Measurements from ENCODE around the gene VGF.

Gene VGF

DNA sequence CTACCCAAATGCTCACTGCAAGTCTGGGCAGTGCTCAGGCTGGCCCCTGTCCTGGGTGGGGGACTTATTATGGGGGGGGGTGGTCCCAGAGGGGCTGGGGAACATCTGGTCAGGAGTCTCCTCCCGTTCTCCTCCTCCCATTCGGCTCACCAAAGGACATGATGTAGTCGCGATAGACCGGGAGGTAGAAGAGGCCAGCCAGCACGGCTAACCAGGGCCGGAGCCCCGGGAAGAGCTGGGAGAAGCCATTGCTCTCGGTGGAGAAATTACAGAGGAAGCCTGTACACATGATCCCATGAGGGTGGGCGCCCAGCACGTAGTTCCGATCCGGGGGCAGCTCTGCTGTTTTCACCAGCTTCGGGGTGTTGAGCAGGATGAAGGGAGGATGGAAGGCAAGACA lies 33.1 kb upstream of the VGF start:
- TF ChIP-seq CTCF (conservative IDR thresholded peaks at IDR 0.05; ENCODE audit: low read length), result no peak
- no peak overlapping the region for H3K4me3 ChIP-seq (ENCODE audit: low read length)
- no peak for DNase-seq (ENCODE audit: low read depth)

GRCh38 chr7:101197991-101198390 lies 32.6 kb upstream of the VGF start:
- H3K4me3 ChIP-seq (ENCODE audit: low read length), result no peak overlapping the region
- no peak for DNase-seq (ENCODE audit: low read depth)
- no peak for TF ChIP-seq CTCF (conservative IDR thresholded peaks at IDR 0.05; ENCODE audit: low read length)

- no peak for TF ChIP-seq CTCF (conservative IDR thresholded peaks at IDR 0.05; ENCODE audit: low read length)
- H3K4me3 ChIP-seq (ENCODE audit: low read length), result no peak overlapping the region
- DNase-seq (ENCODE audit: low read depth), result no peak
These were observed 30.5 kb upstream of the VGF start for GRCh38 chr7:101195884-101196283.

DNA sequence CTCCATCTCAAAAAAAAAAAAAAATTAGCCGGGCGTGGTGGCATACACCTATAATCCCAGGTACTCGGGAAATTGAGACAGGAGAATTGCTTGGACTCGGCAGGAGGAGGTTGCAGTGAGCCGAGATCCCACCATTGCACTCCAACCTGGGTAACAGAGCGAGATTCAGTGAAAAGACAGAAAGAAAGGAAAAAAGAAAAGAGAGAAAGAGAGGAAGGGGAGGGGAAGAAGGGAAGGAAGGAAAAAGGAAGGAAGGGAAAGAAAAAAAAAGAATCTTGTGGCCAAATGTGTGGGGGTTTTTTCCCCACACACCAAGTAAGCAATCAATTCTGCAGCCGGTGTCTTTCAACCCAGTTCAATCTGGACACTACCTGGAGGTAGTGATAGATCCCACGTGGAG lies 23.7 kb upstream of the VGF start:
- no peak for DNase-seq (ENCODE audit: low read depth)
- no peak for TF ChIP-seq CTCF (conservative IDR thresholded peaks at IDR 0.05; ENCODE audit: low read length)
- no peak overlapping the region for H3K4me3 ChIP-seq (ENCODE audit: low read length)

DNA sequence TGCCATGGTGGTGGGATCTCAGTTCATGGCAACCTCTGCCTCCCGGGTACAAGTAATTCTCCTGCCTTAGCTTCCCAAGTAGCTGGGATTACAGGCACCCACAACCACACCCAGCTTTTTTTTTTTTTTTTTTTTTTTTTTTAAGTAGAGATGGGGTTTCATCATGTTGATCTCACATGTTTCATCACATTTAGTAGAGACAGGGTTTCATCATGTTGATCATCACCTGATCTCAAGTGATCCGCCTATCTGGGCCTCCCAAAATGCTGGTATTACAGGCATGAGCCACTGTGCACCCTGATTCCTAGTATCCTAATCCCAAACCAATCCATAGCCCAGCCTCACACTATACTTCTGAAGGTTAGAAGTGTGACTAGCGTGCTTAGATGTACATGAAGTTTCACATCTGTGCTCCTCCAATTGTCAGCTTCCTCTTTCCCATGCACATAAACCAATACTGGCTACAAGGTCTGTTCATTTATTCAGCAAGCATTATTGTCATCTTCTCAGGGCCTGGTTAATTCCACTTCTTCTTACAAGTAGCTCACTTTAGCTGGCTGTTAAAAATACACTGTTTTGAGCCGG lies 21.6 kb upstream of the VGF start:
- DNase-seq (ENCODE audit: low read depth), result no peak
- no peak for TF ChIP-seq CTCF (conservative IDR thresholded peaks at IDR 0.05; ENCODE audit: low read length)
- no peak overlapping the region for H3K4me3 ChIP-seq (ENCODE audit: low read length)

DNA sequence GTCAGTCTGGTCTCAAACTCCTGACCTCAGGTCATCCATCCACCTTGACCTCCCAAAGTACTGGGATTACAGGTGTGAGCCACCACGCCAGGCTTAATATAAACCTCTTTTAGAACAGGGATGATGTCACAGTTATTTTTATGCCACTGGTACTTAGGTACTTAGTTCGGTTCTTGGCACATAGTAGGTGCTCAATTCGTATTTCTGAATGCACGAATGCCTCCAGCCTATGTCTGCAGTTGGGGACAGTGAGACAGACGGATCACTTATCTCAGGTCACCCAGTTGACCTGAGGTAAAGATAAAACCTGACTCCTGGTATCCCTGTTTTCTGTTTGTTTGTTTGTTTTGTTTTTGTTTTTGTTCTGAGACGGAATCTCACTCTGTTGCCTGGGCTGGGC lies 20.8 kb upstream of the VGF start:
- no peak for DNase-seq (ENCODE audit: low read depth)
- TF ChIP-seq CTCF (conservative IDR thresholded peaks at IDR 0.05; ENCODE audit: low read length), result no peak
- H3K4me3 ChIP-seq (ENCODE audit: low read length), result no peak overlapping the region

DNA sequence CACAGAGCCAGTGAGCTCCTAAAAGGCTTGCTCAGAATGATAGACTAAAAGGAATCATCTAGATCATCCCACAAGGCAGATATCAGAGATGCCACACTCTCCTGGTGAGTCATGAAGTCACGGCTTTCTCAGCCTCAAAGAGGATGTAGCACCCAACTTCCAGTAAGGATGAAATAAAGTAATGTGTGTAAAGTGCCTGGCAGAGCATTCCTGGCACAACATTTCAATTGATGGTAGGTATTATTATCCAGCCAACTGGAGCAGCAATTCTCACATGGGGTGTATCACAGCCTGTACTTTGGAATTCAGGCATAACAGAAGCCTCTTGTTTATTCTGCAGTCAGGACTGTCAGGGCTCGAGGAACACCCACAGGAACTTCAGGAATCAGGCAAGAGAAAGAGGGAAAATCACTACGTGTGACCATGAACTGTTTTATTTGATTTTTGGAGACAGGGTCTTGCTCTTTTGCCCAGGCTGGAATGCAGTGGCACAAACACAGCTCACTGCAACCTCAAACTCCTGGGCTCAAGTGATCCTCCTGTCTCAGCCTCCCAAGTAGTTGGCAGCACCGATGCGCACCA lies 20.0 kb upstream of the VGF start:
- TF ChIP-seq CTCF (conservative IDR thresholded peaks at IDR 0.05; ENCODE audit: low read length), result no peak
- no peak overlapping the region for H3K4me3 ChIP-seq (ENCODE audit: low read length)
- DNase-seq (ENCODE audit: low read depth), result peak; percentile 49
